ENCODE measurements around the gene EVI5.

Gene EVI5

DNA sequence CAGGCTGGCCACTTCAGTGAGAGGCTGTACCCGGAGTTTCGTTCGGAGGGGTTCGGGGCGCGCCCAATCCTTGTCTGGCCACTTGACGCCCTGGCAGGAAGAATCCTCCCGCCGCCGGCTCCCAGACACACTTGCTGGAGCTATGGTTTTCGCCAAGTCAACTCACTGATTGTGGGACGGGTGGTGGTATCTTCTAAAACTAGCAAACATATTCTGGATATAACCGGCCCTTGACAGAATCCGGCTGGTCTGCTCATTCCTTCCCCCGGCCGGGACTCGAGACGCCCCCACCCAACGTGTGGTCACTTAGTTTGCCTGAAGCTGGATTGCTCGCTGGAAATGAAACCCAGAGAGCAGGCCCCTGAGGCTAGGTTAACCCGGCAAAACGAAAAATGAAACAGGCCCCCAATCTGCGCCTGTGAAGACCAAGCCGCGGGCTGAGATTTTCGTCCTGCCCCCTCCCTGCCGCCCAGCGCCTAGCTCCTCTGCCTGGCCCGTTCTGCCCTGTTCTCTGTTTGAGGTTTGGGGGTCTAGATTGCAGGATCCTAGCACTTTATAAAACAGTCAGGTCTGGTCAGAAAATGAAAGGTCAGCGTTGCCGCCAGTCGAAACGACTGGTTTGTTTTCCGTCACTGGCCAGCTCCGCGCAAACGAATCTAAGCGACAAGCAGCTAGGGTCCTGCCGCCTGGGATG, 302.8 kb downstream of the EVI5 start:
- DNase-seq = no peak

DNA sequence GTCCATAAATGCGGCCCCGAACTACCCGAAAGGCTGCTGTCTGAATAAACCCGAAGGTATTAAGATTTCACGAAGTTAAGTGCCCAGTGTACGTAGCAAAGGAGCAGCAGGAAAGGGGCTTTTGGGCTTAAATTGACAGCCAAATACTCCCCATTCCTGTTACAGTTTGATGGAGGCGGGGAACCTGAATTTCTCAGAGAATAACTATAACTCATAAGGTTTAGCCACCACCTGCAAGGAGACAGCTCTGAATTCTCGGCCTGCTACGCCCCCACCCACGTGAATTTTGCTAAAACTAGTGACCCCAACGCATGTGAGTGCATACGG, 303.3 kb downstream of the EVI5 start:
- DNase-seq = no peak

DNA sequence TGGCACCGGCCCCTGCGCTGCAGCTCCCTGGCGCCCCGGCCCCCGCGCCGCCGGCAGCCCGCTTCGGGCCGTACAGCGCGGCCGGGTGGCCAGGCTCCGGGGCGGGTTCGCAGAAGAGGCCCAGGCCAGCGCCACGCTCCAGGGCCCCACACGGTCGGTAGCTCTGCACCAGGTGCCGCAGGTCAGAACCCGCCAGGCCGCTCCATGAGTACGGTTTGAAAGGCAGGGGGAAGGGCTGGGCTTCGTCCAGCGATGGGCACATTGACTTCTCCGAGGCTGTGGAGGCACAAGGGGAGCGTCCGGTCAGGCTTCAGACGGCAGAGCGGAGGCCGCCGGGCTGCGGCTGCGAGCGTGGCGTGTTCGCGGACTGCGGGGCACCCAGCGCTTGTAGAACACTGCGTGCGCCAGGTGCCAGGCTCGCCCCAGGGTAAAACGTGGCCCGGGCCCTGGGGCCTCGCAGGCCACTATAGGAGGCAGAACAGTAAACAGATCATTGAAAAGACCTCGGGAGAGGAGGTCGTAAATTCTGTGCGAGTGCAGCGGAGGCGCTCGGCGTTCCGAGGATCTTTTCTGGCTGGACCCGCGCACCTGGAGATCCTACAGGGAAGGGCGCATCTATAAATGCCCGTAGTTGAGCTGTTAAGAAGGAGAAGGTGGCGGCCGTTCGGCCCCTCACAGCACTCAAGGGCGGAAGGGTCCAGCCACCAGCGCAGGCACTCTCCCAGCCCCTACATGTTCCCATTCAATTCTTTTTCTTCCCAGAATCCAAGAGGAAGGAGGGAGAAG, 303.9 kb downstream of the EVI5 start:
- no peak for DNase-seq

DNA sequence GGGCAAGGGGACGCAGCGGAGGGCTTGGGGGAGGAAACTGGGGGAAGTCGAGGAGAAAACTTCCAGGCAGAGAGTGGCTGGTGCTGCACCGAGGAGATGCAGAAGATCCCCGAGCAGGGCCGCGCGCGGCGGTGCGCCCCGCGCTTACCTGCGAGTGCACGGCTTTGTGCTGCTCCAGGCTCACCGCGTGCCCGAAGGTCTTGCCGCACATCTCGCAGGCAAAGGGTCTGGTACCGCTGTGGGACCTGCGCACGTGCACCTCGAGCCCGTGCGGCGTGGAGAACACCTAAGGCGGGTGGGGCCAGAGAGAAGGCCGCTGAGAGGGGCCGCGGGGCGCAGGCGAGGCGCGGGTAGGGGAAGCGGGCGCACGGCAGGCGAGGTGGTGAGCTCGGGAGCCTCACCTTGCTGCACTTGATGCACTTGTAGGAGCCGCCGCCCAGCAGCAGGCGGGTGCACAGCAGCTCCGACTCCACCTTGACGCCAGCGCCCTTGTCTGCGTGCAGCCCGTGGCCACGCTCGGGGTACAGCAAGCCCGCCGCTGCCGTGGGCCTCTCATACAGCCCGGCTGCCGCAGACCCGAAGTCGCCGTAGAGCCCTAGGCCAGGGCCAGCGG, 304.6 kb downstream of the EVI5 start:
- DNase-seq = no peak

DNA sequence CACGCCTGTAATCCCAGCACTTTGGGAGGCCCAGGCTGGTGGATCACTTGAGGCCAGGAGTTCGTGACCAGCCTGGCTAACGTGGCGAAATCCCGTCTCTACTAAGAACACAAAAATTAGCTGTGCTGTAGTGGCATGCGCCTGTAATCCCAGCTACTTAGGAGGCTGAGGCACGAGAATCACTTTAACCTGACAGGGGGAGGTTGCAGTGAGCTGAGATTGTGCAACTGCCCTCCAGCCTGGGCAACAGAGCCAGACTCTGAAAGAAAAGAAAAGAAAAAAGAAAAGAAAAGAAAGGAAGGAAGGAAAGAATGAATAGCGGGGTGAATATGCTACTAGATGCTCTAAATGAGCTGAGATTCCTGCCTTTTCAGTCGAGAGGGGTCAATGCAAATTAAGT, 305.3 kb downstream of the EVI5 start:
- no peak for DNase-seq

DNA sequence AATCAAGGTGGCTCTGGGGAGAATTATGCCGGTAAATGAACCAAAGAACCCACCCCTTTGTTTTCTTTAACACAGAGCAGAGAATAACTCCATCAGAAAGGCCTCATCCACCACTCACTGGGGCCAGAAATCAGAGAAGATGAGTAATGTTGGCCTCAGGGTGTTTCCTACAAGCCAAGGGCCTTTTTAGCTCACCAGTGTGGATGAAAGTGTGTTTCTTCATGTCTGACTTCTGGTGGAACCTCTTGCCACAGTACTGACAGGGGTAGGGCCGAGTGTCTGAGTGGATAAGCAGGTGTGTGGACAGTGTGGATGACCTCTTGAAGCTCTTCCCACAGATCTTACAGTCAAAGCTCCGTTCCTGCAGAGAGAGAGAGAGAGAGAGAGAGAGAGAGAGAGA, 306.5 kb downstream of the EVI5 start:
- DNase-seq = no peak

DNA sequence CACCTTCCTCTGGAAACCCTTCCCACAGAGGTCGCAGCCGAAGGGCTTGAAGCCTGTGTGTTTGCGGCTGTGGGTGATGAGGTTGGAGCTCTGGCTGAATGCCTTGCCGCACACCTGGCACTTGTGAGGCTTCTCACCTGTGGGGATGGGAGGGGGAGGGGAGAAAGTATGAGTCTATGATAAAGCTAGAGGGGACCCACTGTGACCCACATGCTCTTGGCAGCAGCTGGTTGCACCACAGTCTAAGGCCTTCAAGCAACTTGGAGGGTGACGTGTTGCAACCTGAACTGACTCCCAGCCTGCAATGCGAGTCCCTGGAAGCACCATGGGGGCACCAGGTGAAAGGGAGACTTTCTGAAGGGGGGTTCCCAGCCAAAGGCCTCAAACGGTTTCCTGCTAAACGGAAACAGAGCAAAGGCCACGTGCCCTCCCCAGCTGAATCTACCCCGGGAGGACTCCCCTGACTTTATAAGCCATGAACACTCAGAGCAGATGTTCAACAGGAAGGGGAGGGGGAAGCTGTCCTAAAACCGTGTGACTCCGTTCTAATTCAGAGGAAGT, 308.8 kb downstream of the EVI5 start:
- no peak for DNase-seq

DNA sequence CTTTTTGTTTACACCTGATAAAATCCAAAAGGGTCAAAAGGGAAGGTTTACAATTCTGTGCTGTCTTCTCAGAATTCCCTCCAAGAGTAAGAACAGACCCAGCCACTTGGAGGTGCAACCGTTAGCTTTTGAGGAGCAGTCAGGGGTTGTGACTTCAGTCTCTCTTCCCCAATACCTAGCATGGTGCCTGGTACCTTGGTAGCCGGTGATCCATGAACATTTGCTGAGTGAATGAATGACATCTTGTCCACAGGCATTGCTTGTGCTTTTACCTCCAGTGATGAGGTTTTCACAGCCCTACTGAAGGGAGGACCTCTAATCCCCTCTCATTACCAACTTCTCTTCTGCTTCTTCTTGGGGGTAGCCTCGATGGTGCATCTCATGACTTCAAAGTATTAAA, 309.9 kb downstream of the EVI5 start:
- DNase-seq = no peak

DNA sequence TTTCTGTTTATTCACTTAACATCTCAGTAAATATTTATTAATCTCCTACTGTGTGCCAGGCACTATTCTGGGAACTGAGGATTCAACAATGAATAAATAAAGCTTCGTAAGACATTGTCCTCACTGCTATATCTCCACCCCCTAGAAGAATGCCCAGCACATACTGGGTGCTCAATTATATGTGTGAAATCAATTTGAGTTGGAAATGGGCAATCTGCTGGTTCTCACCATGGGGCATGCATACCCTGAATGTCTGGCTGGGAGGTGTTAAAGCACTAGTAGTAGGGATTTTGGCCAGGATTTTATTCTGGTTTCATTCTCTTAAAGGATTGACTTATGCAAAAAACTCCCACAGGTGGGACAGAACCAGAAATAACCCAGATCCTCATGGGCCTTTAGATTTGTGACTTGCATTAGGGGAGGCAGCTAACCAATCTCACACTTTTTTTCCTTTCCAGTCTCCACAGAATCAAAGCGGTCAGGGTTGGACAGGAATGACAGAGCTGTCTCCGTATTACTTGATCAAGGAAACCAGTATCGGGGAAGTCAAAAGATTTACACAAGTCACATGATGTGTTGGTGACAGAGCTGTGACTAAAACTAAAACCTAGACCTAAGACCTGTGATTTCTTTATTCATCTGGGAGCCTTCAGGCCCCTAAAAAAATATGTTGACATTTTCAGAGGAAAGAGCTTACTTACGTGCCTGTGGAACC, 311.0 kb downstream of the EVI5 start:
- no peak for DNase-seq

DNA sequence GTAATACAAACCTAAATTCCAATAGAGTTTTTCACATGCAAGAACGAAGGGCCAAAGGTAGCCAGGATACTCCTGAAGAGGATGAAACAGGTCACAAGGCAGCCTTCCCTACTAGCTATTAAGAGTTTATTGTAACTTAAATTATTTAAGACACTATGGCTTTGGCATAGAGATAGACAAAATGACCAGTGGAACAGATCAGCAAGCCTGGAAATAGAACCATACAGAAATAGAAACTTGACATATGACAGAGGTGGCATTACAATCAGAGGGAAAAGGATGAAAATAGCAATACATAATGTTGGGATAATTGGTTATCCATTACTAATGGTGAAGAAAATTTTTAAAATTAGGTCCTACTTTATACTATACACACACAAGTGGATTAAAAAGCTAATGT, 314.7 kb downstream of the EVI5 start:
- no peak for DNase-seq

DNA sequence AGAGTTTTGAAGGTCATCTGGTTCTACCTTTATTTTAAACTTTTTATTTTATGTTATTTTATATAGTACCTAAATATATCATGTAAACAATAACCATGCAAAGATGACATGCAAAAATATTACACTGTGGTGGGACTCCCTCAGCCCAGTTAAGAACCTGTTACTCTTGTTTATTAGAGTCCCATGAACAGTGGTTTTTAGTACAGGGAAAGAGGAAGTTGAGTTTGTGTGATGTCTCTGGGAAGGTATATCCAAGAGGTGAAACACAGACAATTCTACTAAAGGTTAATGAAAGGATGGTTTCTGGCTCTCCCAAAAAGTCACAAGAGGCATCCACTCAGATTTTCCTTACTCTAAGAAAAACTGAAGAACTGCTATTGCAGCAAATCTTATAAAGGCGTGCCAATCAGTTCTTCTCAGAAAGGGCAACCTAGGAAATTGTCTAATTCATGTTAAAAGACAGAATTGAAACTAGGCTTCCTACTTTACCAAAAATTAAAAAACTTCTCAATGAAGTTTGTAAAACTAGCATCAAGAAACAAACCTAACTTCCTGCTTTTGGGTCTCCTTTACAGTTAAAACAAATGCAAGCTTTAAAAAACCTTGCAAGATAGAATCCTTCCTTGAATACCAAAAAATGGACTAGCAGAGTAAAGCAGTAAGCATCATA, 318.1 kb downstream of the EVI5 start:
- no peak for DNase-seq

DNA sequence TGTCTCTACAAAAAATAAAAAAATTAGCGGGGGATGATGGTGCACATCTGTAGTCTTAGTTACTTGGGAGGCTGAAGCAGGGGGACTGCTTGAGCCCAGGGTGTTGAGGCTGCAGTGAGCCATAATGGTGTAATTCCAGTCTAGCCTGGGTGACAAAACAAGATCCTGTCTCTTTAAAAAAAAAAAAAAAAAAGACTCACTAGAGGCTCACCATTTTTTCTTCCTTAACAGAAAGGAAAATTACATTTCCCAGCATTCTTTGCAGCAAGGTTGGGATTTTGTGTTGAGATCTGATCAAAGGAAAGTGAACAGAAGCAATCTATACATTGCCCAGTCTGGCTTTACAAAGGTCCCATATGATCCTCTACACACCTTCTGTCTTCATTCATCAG, 319.7 kb downstream of the EVI5 start:
- no peak for DNase-seq

DNA sequence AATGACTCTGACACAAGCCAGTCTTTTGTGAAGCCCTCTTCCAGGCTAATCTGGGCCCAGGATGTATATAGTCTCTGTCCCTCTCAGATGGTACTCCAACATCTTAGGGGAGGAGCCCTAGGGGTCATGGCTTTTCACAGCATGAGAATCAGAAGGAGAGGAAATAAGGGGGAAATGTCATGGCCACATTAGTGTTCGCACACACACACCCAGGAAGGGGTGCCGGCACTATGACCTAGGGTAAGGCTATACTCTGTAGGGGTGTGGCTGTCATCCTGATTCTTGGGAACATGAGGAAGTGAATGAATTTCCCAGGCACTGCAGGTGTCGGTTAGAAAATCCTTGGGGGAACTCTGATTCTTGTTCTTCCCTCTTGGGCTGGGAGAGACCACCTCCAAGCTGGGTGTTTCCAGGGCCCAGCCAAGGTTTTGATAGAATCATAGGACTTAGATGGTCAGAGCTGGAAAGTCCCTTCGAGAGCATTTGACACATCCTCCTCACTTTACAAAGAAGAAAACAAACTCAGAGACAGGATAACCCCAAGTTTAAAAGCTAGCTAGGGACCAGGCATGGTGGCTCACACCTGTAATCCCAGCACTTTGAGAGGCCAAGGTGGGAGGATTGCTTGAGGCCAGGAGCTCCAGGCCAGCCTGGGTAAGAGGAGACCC, 320.2 kb downstream of the EVI5 start:
- no peak for DNase-seq

DNA sequence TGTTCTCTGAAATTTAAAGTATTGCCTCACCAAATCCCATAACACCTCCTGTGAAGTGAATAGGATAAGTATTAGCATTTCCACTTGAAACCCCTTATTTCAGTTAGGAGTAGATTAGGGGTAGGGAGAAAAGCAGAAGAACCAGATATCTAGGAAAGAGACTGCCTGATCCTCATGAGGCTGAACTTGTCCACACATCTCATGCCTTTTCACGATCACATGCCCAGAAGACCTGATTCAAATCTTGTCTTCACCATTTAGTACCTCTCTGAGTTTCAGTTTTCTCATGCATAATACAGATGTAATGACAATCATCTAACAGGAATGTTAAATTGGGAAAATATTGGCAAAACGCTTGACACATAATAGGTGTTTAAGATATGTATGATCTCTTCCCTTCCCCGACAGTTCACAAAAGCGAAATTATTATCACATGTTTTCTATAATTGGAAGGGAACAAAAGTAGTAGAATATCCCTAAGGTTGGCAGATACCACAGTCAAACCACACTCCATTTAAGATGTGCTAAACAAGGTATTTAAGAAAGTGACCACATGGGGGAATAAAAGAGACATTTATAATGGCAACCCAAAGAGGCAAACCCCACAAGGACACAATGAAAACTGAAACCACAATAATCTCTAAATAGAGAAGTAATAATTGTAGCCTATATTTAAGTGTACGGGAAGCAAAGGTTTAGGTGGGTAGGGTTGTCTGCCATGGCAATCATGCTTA, 323.4 kb downstream of the EVI5 start:
- no peak for DNase-seq

DNA sequence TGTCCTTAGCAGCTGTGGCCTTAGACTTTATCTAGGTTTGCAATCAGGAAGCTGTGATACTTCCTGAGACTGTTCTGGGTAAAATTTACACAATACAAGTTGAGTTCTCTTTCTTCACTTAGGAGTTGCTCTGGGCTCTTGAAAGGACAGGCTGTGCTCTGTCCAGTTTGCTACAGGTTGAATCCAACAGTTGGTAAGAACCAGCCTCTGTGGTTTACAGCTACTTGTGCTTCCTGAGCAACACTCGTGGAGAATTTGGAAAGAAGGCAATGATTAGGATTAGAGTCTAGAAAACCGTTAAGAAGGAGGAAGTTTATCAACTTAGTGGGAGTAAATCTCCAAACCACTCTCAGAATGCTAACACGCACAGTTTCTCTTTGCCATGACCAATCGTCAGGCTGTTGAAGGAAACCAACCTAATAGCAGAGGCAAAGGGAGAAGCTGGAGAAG, 325.0 kb downstream of the EVI5 start:
- DNase-seq = peak; percentile 13

All from midbrain (tissue), 1 donor.